Activated CD8-positive, alpha-beta memory T cell treated with anti-CD3 and anti-CD28 coated beads for 48 hours (primary cell): Measurements from ENCODE around the gene PPP6R1.
"Not testable (repeated sequence)": the region's sequence is repeated elsewhere in the genome, so short reads cannot be mapped to it uniquely, and the experiment has no call there.

Experiments
- DNase-seq, 3 experiments: peaks; one replicate each; pipeline ENCODE4 v3.0.0-alpha.2; 2020; ENCODE audit warnings: low read depth in 2 of 3, low spot score in 2 of 3

Gene PPP6R1

GRCh38 chr19:55224679-55225414 is 34.0 kb downstream of the PPP6R1 start:
- DNase-seq = not testable (repeated sequence)

- no peak for DNase-seq
These were observed 34.7 kb downstream of the PPP6R1 start for GRCh38 chr19:55224038-55224665.

- DNase-seq = no peak
These were observed 35.4 kb downstream of the PPP6R1 start for GRCh38 chr19:55223291-55224037.

GRCh38 chr19:55220525-55220924 is 38.3 kb downstream of the PPP6R1 start:
- no peak for DNase-seq

GRCh38 chr19:55216461-55217198 is 42.2 kb downstream of the PPP6R1 start:
- peak in 2 of 3 experiments; percentile 34 to 36 for DNase-seq

- no peak for DNase-seq
These were observed 45.3 kb downstream of the PPP6R1 start for GRCh38 chr19:55213547-55213946.

- DNase-seq = no peak
These were observed 46.4 kb downstream of the PPP6R1 start for GRCh38 chr19:55212447-55212846.

GRCh38 chr19:55209693-55210472 is 48.9 kb downstream of the PPP6R1 start:
- DNase-seq = no peak

- DNase-seq = no peak
These were observed 49.7 kb downstream of the PPP6R1 start, which contains the start of gene PTPRH for GRCh38 chr19:55208880-55209692. Gene PTPRH (minus strand): TSS chr19:55209501. CDS start chr19:55209433, 68 bp downstream.

- peak in 2 of 3 experiments; percentile 16 to 29 for DNase-seq
These were observed 51.9 kb downstream of the PPP6R1 start for GRCh38 chr19:55206664-55207500.

GRCh38 chr19:55202199-55202598 is 56.6 kb downstream of the PPP6R1 start:
- not testable (repeated sequence) for DNase-seq

- no peak for DNase-seq
These were observed 59.1 kb downstream of the PPP6R1 start for GRCh38 chr19:55199620-55200204.

- DNase-seq = no peak
These were observed 60.2 kb downstream of the PPP6R1 start for GRCh38 chr19:55198651-55199050.

GRCh38 chr19:55197528-55197927 is 61.3 kb downstream of the PPP6R1 start:
- no peak for DNase-seq

- DNase-seq = no peak
These were observed 62.0 kb downstream of the PPP6R1 start for GRCh38 chr19:55196803-55197202.

- no peak for DNase-seq
These were observed 65.3 kb downstream of the PPP6R1 start for GRCh38 chr19:55193481-55193880.

GRCh38 chr19:55189403-55189835 is 69.4 kb downstream of the PPP6R1 start:
- no peak for DNase-seq

- no peak for DNase-seq
These were observed 70.2 kb downstream of the PPP6R1 start for GRCh38 chr19:55188625-55189024.
